Stomach (tissue), 4 donors: Measurements from ENCODE around the gene RMND1.

Source experiments
- CTCF ChIP-seq, 7 experiments: fragments of 450-650 bp in 4 of 7; fragments of 200-600 bp in 3 of 7; sonication (generic) in 3 of 7; IDR thresholded peaks; one replicate each; pipeline ENCODE4 v1.5.1; 2016 to 2019; ENCODE audit warnings: antibody characterized with exemption in 7 of 7, control low read depth in 2 of 7, mild to moderate bottlenecking in 1 of 7
- POLR2A ChIP-seq, 4 donors: fragments of 450-650 bp; IDR thresholded peaks; one replicate each; pipeline ENCODE4 v1.6.1; 2016; ENCODE audit warnings: antibody characterized with exemption in 4 of 4, control low read depth in 2 of 4, mild to moderate bottlenecking in 1 of 4, moderate library complexity in 1 of 4
- POLR2AphosphoS5 ChIP-seq, 3 donors: sonication (generic); formaldehyde crosslinking; IDR thresholded peaks; one replicate each; pipeline ENCODE4 v1.6.1; 2016; ENCODE audit warnings: antibody characterized with exemption in 3 of 3

GRCh38 chr6:151483994-151484393, 32.1 kb upstream of the RMND1 start:
- TF ChIP-seq CTCF (IDR thresholded peaks at IDR 0.05) (no peak), POLR2AphosphoS5 (IDR thresholded peaks at IDR 0.05) (no peak), POLR2A (IDR thresholded peaks at IDR 0.05) (no peak)
